HTR-8/SVneo (cell line): Measurements from ENCODE around the gene LRMDA.

Experiments
- DNase-seq: peaks from one replicate; pipeline ENCODE4 v3.0.0; 2011; ENCODE audit warnings: low spot score, mixed read lengths; ENCODE audit not compliant: insufficient read length
- FAIRE-seq: peaks from 2 replicates; lab custom pipeline; 2011; peaks lifted over from hg19 to GRCh38; lab: Jason Lieb, UNC

The LRMDA gene

GRCh38 chr10:75553550-75553949, 122.1 kb downstream of the LRMDA start:
- no peak for FAIRE-seq

GRCh38 chr10:75555323-75555722, 123.9 kb downstream of the LRMDA start:
- DNase-seq (no peak), FAIRE-seq (no peak)

More at GRCh38 chr10:75553550-75553949, 122.1 kb downstream of the LRMDA start:
- DNase-seq: no peak

GRCh38 chr10:75556320-75556719, 124.9 kb downstream of the LRMDA start:
- FAIRE-seq (no peak), DNase-seq (no peak)

- DNase-seq: no peak
- FAIRE-seq: no peak
These were observed 134.1 kb downstream of the LRMDA start for GRCh38 chr10:75565286-75566251.

- DNase-seq (no peak), FAIRE-seq (no peak)
These were observed 137.2 kb downstream of the LRMDA start for GRCh38 chr10:75568450-75569130.

- FAIRE-seq (no peak), DNase-seq (no peak)
These were observed 138.1 kb downstream of the LRMDA start for GRCh38 chr10:75569506-75569905.

- DNase-seq (no peak), FAIRE-seq (no peak)
These were observed 141.1 kb downstream of the LRMDA start for GRCh38 chr10:75572478-75572877.

GRCh38 chr10:75575940-75576339, 144.5 kb downstream of the LRMDA start:
- DNase-seq: no peak
- no peak for FAIRE-seq

- DNase-seq (no peak), FAIRE-seq (no peak)
These were observed 150.7 kb downstream of the LRMDA start for GRCh38 chr10:75582102-75582501.

GRCh38 chr10:75585294-75585693, 153.9 kb downstream of the LRMDA start:
- DNase-seq (no peak), FAIRE-seq (no peak)

- DNase-seq (no peak), FAIRE-seq (no peak)
These were observed 155.4 kb downstream of the LRMDA start for GRCh38 chr10:75586814-75587213.

- no peak for FAIRE-seq
- DNase-seq: no peak
These were observed 156.6 kb downstream of the LRMDA start for GRCh38 chr10:75588031-75588430.

- DNase-seq (no peak), FAIRE-seq (no peak)
These were observed 158.7 kb downstream of the LRMDA start for GRCh38 chr10:75589895-75590654.

GRCh38 chr10:75592151-75592787, 160.8 kb downstream of the LRMDA start:
- FAIRE-seq (no peak), DNase-seq (no peak)

GRCh38 chr10:75592791-75593643, 161.6 kb downstream of the LRMDA start:
- DNase-seq: no peak
- FAIRE-seq: no peak

GRCh38 chr10:75593692-75594556, 162.5 kb downstream of the LRMDA start:
- DNase-seq: no peak

GRCh38 chr10:75596930-75597620, 165.7 kb downstream of the LRMDA start:
- FAIRE-seq (no peak), DNase-seq (no peak)

More at GRCh38 chr10:75593692-75594556, 162.5 kb downstream of the LRMDA start:
- no peak for FAIRE-seq
